ENCODE results near the gene IL11RA.

Gene IL11RA

GRCh38 chr9:34624475-34625185 lies 27.4 kb upstream of the IL11RA start:
- ATAC-seq (ENCODE audit: low read depth): no peak
- Histone ChIP-seq H3K27me3 (ENCODE audit: insufficient read depth, poor library complexity, severe bottlenecking) (peaks cover 46% of the 10 kb centered on the region), H3K36me3 (ENCODE audit: low read depth) (no peaks in the 10 kb centered on the region), H3K9me3 (ENCODE audit: severe bottlenecking) (no peaks in the 10 kb centered on the region), H3K4me1 (ENCODE audit: insufficient read depth, poor library complexity, severe bottlenecking) (peaks cover 2% of the 10 kb centered on the region), H3K4me3 (ENCODE audit: severe bottlenecking) (no peak overlapping the region), H3K27ac (ENCODE audit: poor library complexity, severe bottlenecking) (no peak overlapping the region)
- no peak for TF ChIP-seq CTCF (IDR thresholded peaks at IDR 0.05; ENCODE audit: poor library complexity, severe bottlenecking)
- DNase-seq (ENCODE audit: low spot score): no peak

GRCh38 chr9:34625186-34625486 lies 26.8 kb upstream of the IL11RA start:
- DNase-seq (ENCODE audit: low spot score): no peak
- no peak for ATAC-seq (ENCODE audit: low read depth)
- Histone ChIP-seq H3K4me3 (ENCODE audit: severe bottlenecking) (no peak overlapping the region), H3K9me3 (ENCODE audit: severe bottlenecking) (no peaks in the 10 kb centered on the region), H3K27me3 (ENCODE audit: insufficient read depth, poor library complexity, severe bottlenecking) (peaks cover 51% of the 10 kb centered on the region), H3K27ac (ENCODE audit: poor library complexity, severe bottlenecking) (no peak overlapping the region), H3K36me3 (ENCODE audit: low read depth) (no peaks in the 10 kb centered on the region), H3K4me1 (ENCODE audit: insufficient read depth, poor library complexity, severe bottlenecking) (peaks cover 2% of the 10 kb centered on the region)
- no peak for TF ChIP-seq CTCF (IDR thresholded peaks at IDR 0.05; ENCODE audit: poor library complexity, severe bottlenecking)

GRCh38 chr9:34627716-34628655 lies 24.0 kb upstream of the IL11RA start:
- ATAC-seq (ENCODE audit: low read depth): no peak
- Histone ChIP-seq H3K27me3 (ENCODE audit: insufficient read depth, poor library complexity, severe bottlenecking) (peaks cover 54% of the 10 kb centered on the region), H3K4me3 (ENCODE audit: severe bottlenecking) (peak overlapping the region; percentile 20)

GRCh38 chr9:34628656-34629490 lies 23.1 kb upstream of the IL11RA start, which contains the start of gene ARID3C:
Gene ARID3C, minus strand, starts transcription at chr9:34629066. Its CDS starts 1,052 bp downstream, at chr9:34628014.
- Histone ChIP-seq H3K4me3 (ENCODE audit: severe bottlenecking) (peak within 1 kb of the TSS; percentile 20), H3K36me3 (ENCODE audit: low read depth) (no peaks in the 10 kb centered on the region), H3K27me3 (ENCODE audit: insufficient read depth, poor library complexity, severe bottlenecking) (peaks cover 53% of the 10 kb centered on the region), H3K4me1 (ENCODE audit: insufficient read depth, poor library complexity, severe bottlenecking) (peaks cover 2% of the 10 kb centered on the region), H3K27ac (ENCODE audit: poor library complexity, severe bottlenecking) (no peak within 1 kb of the TSS), H3K9me3 (ENCODE audit: severe bottlenecking) (no peaks in the 10 kb centered on the region)
- peak; percentile 79 for ATAC-seq (ENCODE audit: low read depth)
- TF ChIP-seq CTCF (IDR thresholded peaks at IDR 0.05; ENCODE audit: poor library complexity, severe bottlenecking): no peak
- DNase-seq (ENCODE audit: low spot score): no peak

More at GRCh38 chr9:34627716-34628655, 24.0 kb upstream of the IL11RA start:
- TF ChIP-seq CTCF (IDR thresholded peaks at IDR 0.05; ENCODE audit: poor library complexity, severe bottlenecking): no peak
- Histone ChIP-seq H3K27ac (ENCODE audit: poor library complexity, severe bottlenecking) (no peak overlapping the region), H3K36me3 (ENCODE audit: low read depth) (no peaks in the 10 kb centered on the region), H3K4me1 (ENCODE audit: insufficient read depth, poor library complexity, severe bottlenecking) (peaks cover 2% of the 10 kb centered on the region), H3K9me3 (ENCODE audit: severe bottlenecking) (no peaks in the 10 kb centered on the region)
- DNase-seq (ENCODE audit: low spot score): no peak

All from RWPE2 (cell line).